ENCODE results near the gene DOCK8. TPM values are rescaled to one million over a fixed set of nuclear protein-coding genes. Genes with fewer than 3 reads are reported as not detected.
A peak's percentile ranks its signal among the peaks of the same experiment; 100 is the strongest.

DOCK8 gene
- total and polyA plus RNA-seq, 2 of the 13 experiments (the other 11 are each of a cell fraction or from before 2014, with no cell fraction given): 0.28 to 0.38 TPM

DNA sequence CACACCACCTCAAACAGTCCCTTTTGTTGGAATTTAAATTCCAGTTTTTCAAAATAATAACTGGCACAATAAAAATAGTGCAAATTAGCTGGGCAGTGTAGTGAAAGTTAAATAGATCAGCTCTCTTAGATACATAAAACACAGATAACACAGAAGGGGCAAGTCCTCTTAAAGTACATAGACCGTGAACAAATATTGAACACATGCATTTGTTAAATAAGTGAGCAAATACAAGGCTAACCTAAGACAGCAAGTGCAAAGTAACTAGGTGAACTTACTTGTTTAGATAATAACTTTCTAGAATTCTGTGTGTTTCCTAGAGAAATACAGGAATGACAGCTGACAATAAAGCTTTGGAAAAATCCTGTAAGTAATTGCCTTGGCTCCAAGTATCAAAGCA lies 280.1 kb downstream of the DOCK8 start (continued):
- peak in 1 of 2 experiments; percentile 44; a peak in 1 of 4 replicates for TF ChIP-seq EP300 (IDR thresholded peaks at IDR 0.05; ENCODE audit: low read depth in 2 of 2, low read length in 2 of 2)
- no peak for TF ChIP-seq EP300 (CRISPR knock-in tag; IDR thresholded peaks at IDR 0.05; ENCODE audit: borderline replicate concordance)
- TF ChIP-seq ZNF720 (CRISPR knock-in tag; IDR thresholded peaks at IDR 0.05): no peak
- peak; percentile 46; the same call in 1 of the 2 replicates for TF ChIP-seq NCOA2 (CRISPR knock-in tag; IDR thresholded peaks at IDR 0.05)
- no peak for TF ChIP-seq SALL1 (CRISPR knock-in tag; IDR thresholded peaks at IDR 0.05)
- TF ChIP-seq, protein P1, sequence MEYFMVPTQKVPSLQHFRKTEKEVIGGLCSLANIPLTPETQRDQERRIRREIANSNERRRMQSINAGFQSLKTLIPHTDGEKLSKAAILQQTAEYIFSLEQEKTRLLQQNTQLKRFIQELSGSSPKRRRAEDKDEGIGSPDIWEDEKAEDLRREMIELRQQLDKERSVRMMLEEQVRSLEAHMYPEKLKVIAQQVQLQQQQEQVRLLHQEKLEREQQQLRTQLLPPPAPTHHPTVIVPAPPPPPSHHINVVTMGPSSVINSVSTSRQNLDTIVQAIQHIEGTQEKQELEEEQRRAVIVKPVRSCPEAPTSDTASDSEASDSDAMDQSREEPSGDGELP (IDR thresholded peaks at IDR 0.05; ENCODE audit: borderline replicate concordance, low read depth): no peak
- TF ChIP-seq, protein P2, sequence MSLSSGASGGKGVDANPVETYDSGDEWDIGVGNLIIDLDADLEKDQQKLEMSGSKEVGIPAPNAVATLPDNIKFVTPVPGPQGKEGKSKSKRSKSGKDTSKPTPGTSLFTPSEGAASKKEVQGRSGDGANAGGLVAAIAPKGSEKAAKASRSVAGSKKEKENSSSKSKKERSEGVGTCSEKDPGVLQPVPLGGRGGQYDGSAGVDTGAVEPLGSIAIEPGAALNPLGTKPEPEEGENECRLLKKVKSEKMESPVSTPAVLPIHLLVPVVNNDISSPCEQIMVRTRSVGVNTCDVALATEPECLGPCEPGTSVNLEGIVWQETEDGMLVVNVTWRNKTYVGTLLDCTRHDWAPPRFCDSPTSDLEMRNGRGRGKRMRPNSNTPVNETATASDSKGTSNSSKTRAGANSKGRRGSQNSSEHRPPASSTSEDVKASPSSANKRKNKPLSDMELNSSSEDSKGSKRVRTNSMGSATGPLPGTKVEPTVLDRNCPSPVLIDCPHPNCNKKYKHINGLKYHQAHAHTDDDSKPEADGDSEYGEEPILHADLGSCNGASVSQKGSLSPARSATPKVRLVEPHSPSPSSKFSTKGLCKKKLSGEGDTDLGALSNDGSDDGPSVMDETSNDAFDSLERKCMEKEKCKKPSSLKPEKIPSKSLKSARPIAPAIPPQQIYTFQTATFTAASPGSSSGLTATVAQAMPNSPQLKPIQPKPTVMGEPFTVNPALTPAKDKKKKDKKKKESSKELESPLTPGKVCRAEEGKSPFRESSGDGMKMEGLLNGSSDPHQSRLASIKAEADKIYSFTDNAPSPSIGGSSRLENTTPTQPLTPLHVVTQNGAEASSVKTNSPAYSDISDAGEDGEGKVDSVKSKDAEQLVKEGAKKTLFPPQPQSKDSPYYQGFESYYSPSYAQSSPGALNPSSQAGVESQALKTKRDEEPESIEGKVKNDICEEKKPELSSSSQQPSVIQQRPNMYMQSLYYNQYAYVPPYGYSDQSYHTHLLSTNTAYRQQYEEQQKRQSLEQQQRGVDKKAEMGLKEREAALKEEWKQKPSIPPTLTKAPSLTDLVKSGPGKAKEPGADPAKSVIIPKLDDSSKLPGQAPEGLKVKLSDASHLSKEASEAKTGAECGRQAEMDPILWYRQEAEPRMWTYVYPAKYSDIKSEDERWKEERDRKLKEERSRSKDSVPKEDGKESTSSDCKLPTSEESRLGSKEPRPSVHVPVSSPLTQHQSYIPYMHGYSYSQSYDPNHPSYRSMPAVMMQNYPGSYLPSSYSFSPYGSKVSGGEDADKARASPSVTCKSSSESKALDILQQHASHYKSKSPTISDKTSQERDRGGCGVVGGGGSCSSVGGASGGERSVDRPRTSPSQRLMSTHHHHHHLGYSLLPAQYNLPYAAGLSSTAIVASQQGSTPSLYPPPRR (CRISPR knock-in tag; IDR thresholded peaks at IDR 0.05; ENCODE audit: borderline replicate concordance): peak; percentile 91
- no peak for TF ChIP-seq ZNF644 (CRISPR knock-in tag; IDR thresholded peaks at IDR 0.05; ENCODE audit: low read depth)
- TF ChIP-seq, protein P3, sequence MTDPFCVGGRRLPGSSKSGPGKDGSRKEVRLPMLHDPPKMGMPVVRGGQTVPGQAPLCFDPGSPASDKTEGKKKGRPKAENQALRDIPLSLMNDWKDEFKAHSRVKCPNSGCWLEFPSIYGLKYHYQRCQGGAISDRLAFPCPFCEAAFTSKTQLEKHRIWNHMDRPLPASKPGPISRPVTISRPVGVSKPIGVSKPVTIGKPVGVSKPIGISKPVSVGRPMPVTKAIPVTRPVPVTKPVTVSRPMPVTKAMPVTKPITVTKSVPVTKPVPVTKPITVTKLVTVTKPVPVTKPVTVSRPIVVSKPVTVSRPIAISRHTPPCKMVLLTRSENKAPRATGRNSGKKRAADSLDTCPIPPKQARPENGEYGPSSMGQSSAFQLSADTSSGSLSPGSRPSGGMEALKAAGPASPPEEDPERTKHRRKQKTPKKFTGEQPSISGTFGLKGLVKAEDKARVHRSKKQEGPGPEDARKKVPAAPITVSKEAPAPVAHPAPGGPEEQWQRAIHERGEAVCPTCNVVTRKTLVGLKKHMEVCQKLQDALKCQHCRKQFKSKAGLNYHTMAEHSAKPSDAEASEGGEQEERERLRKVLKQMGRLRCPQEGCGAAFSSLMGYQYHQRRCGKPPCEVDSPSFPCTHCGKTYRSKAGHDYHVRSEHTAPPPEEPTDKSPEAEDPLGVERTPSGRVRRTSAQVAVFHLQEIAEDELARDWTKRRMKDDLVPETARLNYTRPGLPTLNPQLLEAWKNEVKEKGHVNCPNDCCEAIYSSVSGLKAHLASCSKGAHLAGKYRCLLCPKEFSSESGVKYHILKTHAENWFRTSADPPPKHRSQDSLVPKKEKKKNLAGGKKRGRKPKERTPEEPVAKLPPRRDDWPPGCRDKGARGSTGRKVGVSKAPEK (CRISPR knock-in tag; IDR thresholded peaks at IDR 0.05; ENCODE audit: borderline replicate concordance): no peak
- TF ChIP-seq HNF4A (CRISPR knock-in tag; IDR thresholded peaks at IDR 0.05): peak; percentile 13; the same call in 1 of the 2 replicates
- TF ChIP-seq, protein P4, sequence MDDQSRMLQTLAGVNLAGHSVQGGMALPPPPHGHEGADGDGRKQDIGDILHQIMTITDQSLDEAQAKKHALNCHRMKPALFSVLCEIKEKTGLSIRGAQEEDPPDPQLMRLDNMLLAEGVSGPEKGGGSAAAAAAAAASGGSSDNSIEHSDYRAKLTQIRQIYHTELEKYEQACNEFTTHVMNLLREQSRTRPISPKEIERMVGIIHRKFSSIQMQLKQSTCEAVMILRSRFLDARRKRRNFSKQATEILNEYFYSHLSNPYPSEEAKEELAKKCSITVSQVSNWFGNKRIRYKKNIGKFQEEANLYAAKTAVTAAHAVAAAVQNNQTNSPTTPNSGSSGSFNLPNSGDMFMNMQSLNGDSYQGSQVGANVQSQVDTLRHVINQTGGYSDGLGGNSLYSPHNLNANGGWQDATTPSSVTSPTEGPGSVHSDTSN (CRISPR knock-in tag; IDR thresholded peaks at IDR 0.05; ENCODE audit: borderline replicate concordance): no peak
- TF ChIP-seq NAIF1 (CRISPR knock-in tag; IDR thresholded peaks at IDR 0.05; ENCODE audit: borderline replicate concordance): no peak
- no peak for TF ChIP-seq RNF2 (conservative IDR thresholded peaks at IDR 0.05; ENCODE audit: low read depth)
- TF ChIP-seq SIN3B (IDR thresholded peaks at IDR 0.05; ENCODE audit: low read length): no peak
- TF ChIP-seq FOXP1 (IDR thresholded peaks at IDR 0.05): no peak
- TF ChIP-seq FOXP1 (CRISPR knock-in tag; IDR thresholded peaks at IDR 0.05): peak; percentile 63; the same call in 1 of the 2 replicates
- TF ChIP-seq, protein P5, sequence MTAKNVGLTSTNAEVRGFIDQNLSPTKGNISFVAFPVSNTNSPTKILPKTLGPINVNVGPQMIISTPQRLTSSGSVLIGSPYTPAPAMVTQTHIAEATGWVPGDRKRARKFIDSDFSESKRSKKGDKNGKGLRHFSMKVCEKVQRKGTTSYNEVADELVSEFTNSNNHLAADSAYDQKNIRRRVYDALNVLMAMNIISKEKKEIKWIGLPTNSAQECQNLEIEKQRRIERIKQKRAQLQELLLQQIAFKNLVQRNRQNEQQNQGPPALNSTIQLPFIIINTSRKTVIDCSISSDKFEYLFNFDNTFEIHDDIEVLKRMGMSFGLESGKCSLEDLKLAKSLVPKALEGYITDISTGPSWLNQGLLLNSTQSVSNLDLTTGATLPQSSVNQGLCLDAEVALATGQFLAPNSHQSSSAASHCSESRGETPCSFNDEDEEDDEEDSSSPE (CRISPR knock-in tag; IDR thresholded peaks at IDR 0.05): no peak
- no peak for TF ChIP-seq NCOR1 (IDR thresholded peaks at IDR 0.05; ENCODE audit: borderline replicate concordance, low read length)
- TF ChIP-seq ETV6 (CRISPR knock-in tag; conservative IDR thresholded peaks at IDR 0.05): no peak
- no peak for TF ChIP-seq ZNF546 (CRISPR knock-in tag; conservative IDR thresholded peaks at IDR 0.05)
- TF ChIP-seq NFIC (IDR thresholded peaks at IDR 0.05; ENCODE audit: low read length): peak; percentile 53; the same call in 1 of the 2 replicates
